ENCODE measurements around the gene FGD2. TPM values are rescaled to one million over a fixed set of nuclear protein-coding genes. Genes with fewer than 3 reads are reported as not detected.

The FGD2 gene
- total RNA-seq, 1 donor from 2014 or later: 435 TPM

- intact Hi-C loops (cut with micrococcal nuclease): no loop called here
- Mint-ChIP-seq H3K4me1 (no peaks in the 10 kb centered on the region), H3K27me3 (no peaks in the 10 kb centered on the region), H3K27ac (no peak overlapping the region), H3K9me3 (no peaks in the 10 kb centered on the region), H3K36me3 (ENCODE audit: low read depth) (peaks cover 98% of the 10 kb centered on the region), H3K4me3 (no peak overlapping the region)
- ATAC-seq (ENCODE audit: low read depth) (no peak), DNase-seq (no peak)
- POLR2A ChIA-PET: no interaction called here
- CTCF ChIA-PET: interaction anchor here (2.7 kb wide), 1 partner anchor 46 kb away, joined by 8 read pairs; no protein-coding TSS in a partner anchor
- TF ChIP-seq CTCF (IDR thresholded peaks at IDR 0.05): no peak
These were observed 33.4 kb upstream of the FGD2 start for GRCh38 chr6:36971921-36972673.

GRCh38 chr6:36973190-36973589 is 32.3 kb upstream of the FGD2 start:
- peaks cover 98% of the 10 kb centered on the region for H3K36me3 Mint-ChIP-seq (ENCODE audit: low read depth)
- no peak for ATAC-seq (ENCODE audit: low read depth)
- ChIA-PET CTCF (interaction anchor here (2.7 kb wide), 1 partner anchor 45 kb away, joined by 8 read pairs; no protein-coding TSS in a partner anchor), POLR2A (no interaction called here)
- no peak overlapping the region for H3K27ac Mint-ChIP-seq
- peaks cover 5% of the 10 kb centered on the region for H3K4me1 Mint-ChIP-seq
- no peak for TF ChIP-seq CTCF (IDR thresholded peaks at IDR 0.05)
- H3K4me3 Mint-ChIP-seq: no peak overlapping the region
- intact Hi-C loops (cut with micrococcal nuclease): no loop called here
- no peak for DNase-seq
- no peaks in the 10 kb centered on the region for H3K27me3 Mint-ChIP-seq
- H3K9me3 Mint-ChIP-seq: no peaks in the 10 kb centered on the region

- no peak for TF ChIP-seq CTCF (IDR thresholded peaks at IDR 0.05)
- CTCF ChIA-PET: interaction anchor here (2.7 kb wide), 1 partner anchor 44 kb away, joined by 8 read pairs; no protein-coding TSS in a partner anchor
- intact Hi-C loops (cut with micrococcal nuclease): no loop called here
- Mint-ChIP-seq H3K4me3 (no peak overlapping the region), H3K9me3 (no peaks in the 10 kb centered on the region), H3K36me3 (ENCODE audit: low read depth) (peaks cover 98% of the 10 kb centered on the region), H3K4me1 (peaks cover 5% of the 10 kb centered on the region), H3K27me3 (no peaks in the 10 kb centered on the region), H3K27ac (no peak overlapping the region)
- ATAC-seq (ENCODE audit: low read depth): no peak
- DNase-seq: no peak
- POLR2A ChIA-PET: no interaction called here
These were observed 31.8 kb upstream of the FGD2 start for GRCh38 chr6:36973647-36974046.

- intact Hi-C loops (cut with micrococcal nuclease): no loop called here
- H3K9me3 Mint-ChIP-seq: no peaks in the 10 kb centered on the region
- H3K36me3 Mint-ChIP-seq (ENCODE audit: low read depth): peaks cover 93% of the 10 kb centered on the region
- H3K27ac Mint-ChIP-seq: no peak overlapping the region
- no peak for ATAC-seq (ENCODE audit: low read depth)
- ChIA-PET CTCF (interaction anchor here (1.2 to 12.5 kb wide), 3 partner anchors 20 to 43 kb away, joined by 3 to 167 read pairs (median 38); no protein-coding TSS in a partner anchor), POLR2A (interaction anchor here (0.6 to 2.1 kb wide), 2 partner anchors 9 to 43 kb away, joined by 4 to 6 read pairs; no protein-coding TSS in a partner anchor)
- no peaks in the 10 kb centered on the region for H3K27me3 Mint-ChIP-seq
- no peak for TF ChIP-seq CTCF (IDR thresholded peaks at IDR 0.05)
- DNase-seq: no peak
- peaks cover 18% of the 10 kb centered on the region for H3K4me1 Mint-ChIP-seq
- no peak overlapping the region for H3K4me3 Mint-ChIP-seq
These were observed 30.0 kb upstream of the FGD2 start for GRCh38 chr6:36975231-36976006.

- Mint-ChIP-seq H3K4me3 (no peak overlapping the region), H3K36me3 (ENCODE audit: low read depth) (peaks cover 93% of the 10 kb centered on the region), H3K27ac (no peak overlapping the region), H3K4me1 (peaks cover 21% of the 10 kb centered on the region), H3K27me3 (no peaks in the 10 kb centered on the region), H3K9me3 (no peaks in the 10 kb centered on the region)
- intact Hi-C loops (cut with micrococcal nuclease): no loop called here
- DNase-seq (no peak), ATAC-seq (ENCODE audit: low read depth) (no peak)
- POLR2A ChIA-PET: interaction anchor here (2.1 kb wide), 1 partner anchor 42 kb away, joined by 6 read pairs; no protein-coding TSS in a partner anchor
- CTCF ChIA-PET: interaction anchor here (1.2 to 12.5 kb wide), 3 partner anchors 20 to 42 kb away, joined by 3 to 167 read pairs (median 38); no protein-coding TSS in a partner anchor
- no peak for TF ChIP-seq CTCF (IDR thresholded peaks at IDR 0.05)
These were observed 29.5 kb upstream of the FGD2 start for GRCh38 chr6:36976007-36976264.
